GM12892 (cell line): ENCODE measurements around the gene GALNT9.
"Not testable (repeated sequence)": the region's sequence is repeated elsewhere in the genome, so short reads cannot be mapped to it uniquely, and the experiment has no call there.

Experiments used
- DNase-seq: peaks from one replicate; pipeline ENCODE4 v3.0.0; 2011; ENCODE audit not compliant: insufficient read length
- FAIRE-seq: peaks from 2 replicates; lab custom pipeline; 2011; peaks lifted over from hg19 to GRCh38; lab: Jason Lieb, UNC
- POLR2A ChIP-seq: IDR thresholded peaks from 2 replicates; pipeline ENCODE4 v1.6.1; 2011; ENCODE audit warnings: low read depth, low read length, control low read depth
- POLR2AphosphoS5 ChIP-seq: IDR thresholded peaks from 2 replicates; pipeline ENCODE4 v1.6.1; 2011; ENCODE audit warnings: low read depth, low read length, control low read depth
- TAF1 ChIP-seq: IDR thresholded peaks from 2 replicates; pipeline ENCODE4 v1.6.1; 2011; ENCODE audit warnings: low read depth, mild to moderate bottlenecking, control low read depth, low read length, borderline replicate concordance

The GALNT9 gene

GRCh38 chr12:132151766-132152410 is 177.5 kb downstream of the GALNT9 start:
- peak; percentile 23 for DNase-seq
- no peak for FAIRE-seq
- TF ChIP-seq TAF1 = no peak
- no peak for TF ChIP-seq POLR2A
- TF ChIP-seq POLR2AphosphoS5 = no peak

DNA sequence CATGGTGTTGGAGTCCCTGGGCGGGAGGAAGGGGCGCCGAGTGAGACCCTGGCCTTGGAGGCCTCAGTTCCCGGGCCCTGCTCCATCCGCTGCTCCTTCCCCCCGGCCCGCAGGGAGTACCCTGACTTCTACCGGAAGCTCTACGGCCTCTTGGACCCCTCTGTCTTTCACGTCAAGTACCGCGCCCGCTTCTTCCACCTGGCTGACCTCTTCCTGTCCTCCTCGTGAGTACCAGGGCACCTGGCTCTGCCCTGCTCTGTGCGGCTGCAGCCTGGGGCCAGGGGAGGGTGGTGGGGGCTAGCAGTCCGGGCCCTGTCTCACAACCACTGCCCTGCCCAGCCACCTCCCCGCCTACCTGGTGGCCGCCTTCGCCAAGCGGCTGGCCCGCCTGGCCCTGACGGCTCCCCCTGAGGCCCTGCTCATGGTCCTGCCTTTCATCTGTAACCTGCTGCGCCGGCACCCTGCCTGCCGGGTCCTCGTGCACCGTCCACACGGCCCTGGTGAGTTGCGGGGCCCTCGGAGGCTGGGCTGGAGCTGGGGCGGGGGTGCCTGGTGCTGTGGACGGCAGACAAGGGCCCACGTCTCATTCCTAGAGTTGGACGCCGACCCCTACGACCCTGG is 178.1 kb downstream of the GALNT9 start:
- TF ChIP-seq POLR2A (no peak), TAF1 (no peak), POLR2AphosphoS5 (no peak)
- no peak for FAIRE-seq
- DNase-seq = no peak

GRCh38 chr12:132150780-132151144 is 178.6 kb downstream of the GALNT9 start:
- FAIRE-seq (no peak), DNase-seq (no peak)
- TF ChIP-seq POLR2AphosphoS5 = no peak
- TF ChIP-seq POLR2A = no peak
- TF ChIP-seq TAF1 = no peak

DNA sequence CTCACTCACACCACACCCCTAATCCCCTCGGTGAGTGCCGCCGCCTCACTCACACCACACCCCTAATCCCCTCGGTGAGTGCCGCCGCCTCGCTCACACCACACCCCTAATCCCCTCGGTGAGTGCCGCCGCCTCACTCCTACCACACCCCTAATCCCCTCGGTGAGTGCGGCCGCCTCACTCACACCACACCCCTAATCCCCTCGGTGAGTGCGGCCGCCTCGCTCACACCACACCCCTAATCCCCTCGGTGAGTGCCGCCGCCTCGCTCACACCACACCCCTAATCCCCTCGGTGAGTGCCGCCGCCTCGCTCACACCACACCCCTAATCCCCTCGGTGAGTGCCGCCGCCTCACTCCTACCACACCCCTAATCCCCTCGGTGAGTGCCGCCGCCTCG is 179.9 kb downstream of the GALNT9 start:
- not testable (repeated sequence) for FAIRE-seq, DNase-seq

GRCh38 chr12:132148368-132149045 is 180.9 kb downstream of the GALNT9 start:
- DNase-seq (no peak), FAIRE-seq (no peak)
- TF ChIP-seq POLR2AphosphoS5 (no peak), POLR2A (no peak), TAF1 (no peak)

DNA sequence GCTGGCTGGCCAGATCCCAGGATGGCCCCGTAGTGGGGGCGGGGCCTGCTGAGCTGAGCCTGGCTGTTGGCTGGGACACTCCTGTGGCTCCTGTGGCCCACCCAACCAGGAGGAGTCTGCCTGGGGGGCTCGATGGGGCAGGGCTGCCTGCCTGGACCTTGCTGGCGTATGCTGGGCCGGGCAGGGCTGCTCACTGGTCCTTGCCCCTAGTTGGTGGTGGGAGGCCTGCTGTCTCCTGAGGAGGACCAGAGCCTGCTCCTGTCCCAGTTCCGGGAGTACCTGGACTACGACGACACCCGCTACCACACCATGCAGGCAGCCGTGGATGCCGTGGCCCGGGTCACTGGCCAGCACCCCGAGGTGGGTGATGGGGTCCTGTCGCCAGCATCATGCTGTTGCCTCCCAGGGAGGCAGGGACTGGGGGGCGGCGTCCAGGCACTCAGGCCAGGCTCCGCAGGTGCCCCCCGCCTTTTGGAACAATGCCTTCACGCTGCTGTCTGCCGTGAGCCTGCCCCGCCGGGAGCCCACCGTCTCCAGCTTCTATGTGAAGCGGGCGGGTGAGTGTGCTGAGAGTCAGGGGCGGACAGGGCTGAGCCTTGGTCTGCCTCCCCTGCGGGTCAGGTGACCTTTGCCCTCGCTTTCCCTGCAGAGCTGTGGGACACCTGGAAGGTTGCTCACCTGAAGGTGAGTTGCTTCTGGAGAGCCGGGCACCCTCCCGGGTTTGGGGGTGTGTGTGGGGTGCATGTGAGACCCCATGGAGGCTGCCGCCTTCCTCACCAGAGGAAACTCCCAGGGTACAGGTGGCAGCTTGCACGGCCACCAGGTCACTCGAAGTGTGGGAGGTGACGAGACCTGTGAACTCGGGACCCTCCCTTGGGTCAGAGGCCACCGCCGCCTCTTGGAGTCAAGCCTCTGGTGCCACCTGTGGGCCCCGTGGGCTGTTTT is 181.7 kb downstream of the GALNT9 start:
- no peak for TF ChIP-seq TAF1
- no peak for TF ChIP-seq POLR2A
- no peak for FAIRE-seq
- no peak for DNase-seq

DNA sequence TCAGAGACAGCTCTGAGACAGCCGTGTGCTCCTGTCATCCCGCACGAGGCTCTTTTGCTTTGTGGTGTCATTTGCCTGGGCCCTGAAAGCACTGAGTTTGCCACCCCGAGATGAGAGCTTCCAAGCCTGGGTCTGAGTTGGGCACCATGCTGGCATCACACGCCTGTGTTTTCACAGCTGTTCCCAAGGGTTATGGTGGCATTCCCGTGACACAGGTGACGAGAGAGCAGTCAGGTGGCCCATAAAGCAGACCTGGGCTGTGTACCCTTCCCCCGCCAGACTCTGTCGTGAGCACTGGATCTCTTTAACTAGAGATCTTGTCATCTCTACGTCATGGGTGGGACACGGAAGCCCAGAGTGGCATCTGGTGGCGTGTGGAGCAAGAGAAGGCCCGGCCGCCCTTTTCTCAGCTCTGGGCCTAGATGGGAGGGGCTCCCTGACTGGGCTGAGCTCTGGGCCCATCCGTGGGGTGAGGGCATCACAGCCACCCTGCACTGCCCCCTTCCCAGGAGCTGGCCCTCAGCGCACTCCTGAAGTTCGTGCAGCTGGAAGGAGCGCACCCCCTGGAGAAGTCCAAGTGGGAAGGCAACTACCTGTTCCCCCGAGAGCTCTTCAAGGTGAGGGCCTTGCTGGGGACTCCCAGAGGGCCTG is 182.5 kb downstream of the GALNT9 start:
- FAIRE-seq = no peak
- TF ChIP-seq POLR2AphosphoS5 (no peak), POLR2A (no peak), TAF1 (no peak)
- DNase-seq = no peak
